Natural killer cell treated with Interleukin-12 subunit alpha and Interleukin-12 subunit beta and Interleukin-15 and Interleukin-18, amount 100 ng/mL, for 72 hours (primary cell): ENCODE data around the gene IZUMO1. TPM values are rescaled to one million over a fixed set of nuclear protein-coding genes. Genes with fewer than 3 reads are reported as not detected.

ENCODE experiments used
- ATAC-seq, 2 donors: fragments of 150-1000 bp; cut with Tn5 transposase in 1 of 2; sonication (Bioruptor Pico), chemical (Tn5 transposase) in 1 of 2; 2 replicates each; pipeline ENCODE4 v1.10.0; 2021
- DNase-seq: peaks from one replicate; pipeline ENCODE4 v3.0.0; 2022; ENCODE audit warnings: low spot score
- H3K27ac Mint-ChIP-seq, 2 donors: 1 replicate in 1 of 2; 2 replicates in 1 of 2; pipeline ENCODE4 v1.8.0; 2022; ENCODE audit warnings: mixed read lengths in 2 of 2, mild to moderate bottlenecking in 1 of 2, moderate library complexity in 1 of 2
- H3K27me3 Mint-ChIP-seq, 2 donors: 1 replicate in 1 of 2; 2 replicates in 1 of 2; pipeline ENCODE4 v1.8.0; 2022; ENCODE audit warnings: mixed read lengths in 2 of 2
- H3K36me3 Mint-ChIP-seq: one replicate; pipeline ENCODE4 v1.8.0; 2022; ENCODE audit warnings: mixed read lengths
- H3K4me1 Mint-ChIP-seq, 2 donors: 1 replicate in 1 of 2; 2 replicates in 1 of 2; pipeline ENCODE4 v1.8.0; 2022; ENCODE audit warnings: low read depth in 2 of 2, mixed read lengths in 2 of 2, mild to moderate bottlenecking in 1 of 2
- H3K4me3 Mint-ChIP-seq: one replicate; pipeline ENCODE4 v1.8.0; 2022; ENCODE audit warnings: mixed read lengths
- H3K9me3 Mint-ChIP-seq: 2 replicates; pipeline ENCODE4 v1.8.0; 2022; ENCODE audit warnings: mixed read lengths
- total RNA-seq, 2 donors: library from RNA; stranded (reverse); gene quantifications; one replicate each; pipeline ENCODE4 v1.2.3, GENCODE V29; 2022

Gene IZUMO1
- total RNA-seq, 2 donors from 2014 or later, result not detected

GRCh38 chr19:48739404-48740163, 7.1 kb downstream of the IZUMO1 start:
- Mint-ChIP-seq H3K9me3 (no peaks in the 10 kb centered on the region), H3K36me3 (no peaks in the 10 kb centered on the region), H3K27me3 (peaks cover 0 to 10% of the 10 kb centered on the region in 2 donors), H3K27ac (no peak overlapping the region), H3K4me1 (peaks cover 6 to 11% of the 10 kb centered on the region in 2 donors), H3K4me3 (no peak overlapping the region)
- ATAC-seq (peak in 1 of 2 donors; percentile 0), DNase-seq (no peak)

- Mint-ChIP-seq H3K4me1 (peaks cover 6 to 11% of the 10 kb centered on the region in 2 donors), H3K27ac (no peak overlapping the region), H3K27me3 (peaks cover 0 to 5% of the 10 kb centered on the region in 2 donors), H3K9me3 (no peaks in the 10 kb centered on the region), H3K4me3 (peak overlapping the region; percentile 49), H3K36me3 (no peaks in the 10 kb centered on the region)
- DNase-seq, result peak; percentile 90
- peak; percentile 96 to 97 for ATAC-seq
Observed at GRCh38 chr19:48738557-48739403, 7.9 kb downstream of the IZUMO1 start.

- Mint-ChIP-seq H3K4me3 (peak overlapping the region; percentile 27), H3K36me3 (no peaks in the 10 kb centered on the region), H3K4me1 (peaks cover 3 to 11% of the 10 kb centered on the region in 2 donors), H3K9me3 (no peaks in the 10 kb centered on the region), H3K27ac (no peak overlapping the region), H3K27me3 (peaks cover 6 to 9% of the 10 kb centered on the region in 2 donors)
- DNase-seq (no peak), ATAC-seq (no peak)
Observed at GRCh38 chr19:48737360-48737998, 9.2 kb downstream of the IZUMO1 start.

GRCh38 chr19:48735031-48735615, 11.6 kb downstream of the IZUMO1 start:
- no peak overlapping the region for H3K4me3 Mint-ChIP-seq
- ATAC-seq, result no peak
- DNase-seq, result no peak
- H3K27me3 Mint-ChIP-seq, result peaks cover 17% of the 10 kb centered on the region in 2 donors
- no peak overlapping the region for H3K27ac Mint-ChIP-seq
- no peaks in the 10 kb centered on the region for H3K36me3 Mint-ChIP-seq
- H3K9me3 Mint-ChIP-seq, result no peaks in the 10 kb centered on the region
- H3K4me1 Mint-ChIP-seq, result peaks cover 3 to 11% of the 10 kb centered on the region in 2 donors

- H3K36me3 Mint-ChIP-seq, result no peaks in the 10 kb centered on the region
- DNase-seq (no peak), ATAC-seq (no peak)
- peaks cover 3 to 11% of the 10 kb centered on the region in 2 donors for H3K4me1 Mint-ChIP-seq
- peaks cover 15 to 17% of the 10 kb centered on the region in 2 donors for H3K27me3 Mint-ChIP-seq
- no peak overlapping the region for H3K4me3 Mint-ChIP-seq
- no peak overlapping the region for H3K27ac Mint-ChIP-seq
- no peaks in the 10 kb centered on the region for H3K9me3 Mint-ChIP-seq
Observed at GRCh38 chr19:48734625-48735024, 12.1 kb downstream of the IZUMO1 start.

GRCh38 chr19:48731452-48731851, 15.3 kb downstream of the IZUMO1 start:
- ATAC-seq (no peak), DNase-seq (no peak)
- Mint-ChIP-seq H3K9me3 (peaks cover 3% of the 10 kb centered on the region), H3K4me3 (no peak overlapping the region), H3K27me3 (peaks cover 12 to 17% of the 10 kb centered on the region in 2 donors), H3K36me3 (peaks cover 4% of the 10 kb centered on the region), H3K27ac (no peak overlapping the region), H3K4me1 (peaks cover 5 to 7% of the 10 kb centered on the region in 2 donors)

GRCh38 chr19:48728911-48729664, 17.6 kb downstream of the IZUMO1 start:
- ATAC-seq, result no peak
- peaks cover 21% of the 10 kb centered on the region in 2 donors for H3K4me1 Mint-ChIP-seq
- H3K27me3 Mint-ChIP-seq, result peaks cover 12 to 17% of the 10 kb centered on the region in 2 donors
- H3K27ac Mint-ChIP-seq, result no peak overlapping the region
- H3K9me3 Mint-ChIP-seq, result peaks cover 8% of the 10 kb centered on the region
- H3K36me3 Mint-ChIP-seq, result peaks cover 16% of the 10 kb centered on the region
- no peak for DNase-seq
- no peak overlapping the region for H3K4me3 Mint-ChIP-seq

GRCh38 chr19:48726556-48726955, 20.2 kb downstream of the IZUMO1 start:
- Mint-ChIP-seq H3K36me3 (peaks cover 16% of the 10 kb centered on the region), H3K9me3 (peaks cover 8% of the 10 kb centered on the region), H3K4me1 (peaks cover 21% of the 10 kb centered on the region in 2 donors), H3K4me3 (peak overlapping the region; percentile 38), H3K27me3 (peaks cover 4 to 5% of the 10 kb centered on the region in 2 donors), H3K27ac (peak overlapping the region; percentile 59)
- ATAC-seq (peak; percentile 46 to 64), DNase-seq (no peak)

- Mint-ChIP-seq H3K27me3 (no peaks in the 10 kb centered on the region), H3K4me1 (peaks cover 21 to 26% of the 10 kb centered on the region in 2 donors), H3K9me3 (peaks cover 8% of the 10 kb centered on the region), H3K36me3 (peaks cover 16% of the 10 kb centered on the region), H3K27ac (peak overlapping the region; percentile 77 to 86), H3K4me3 (peak overlapping the region; percentile 47)
- ATAC-seq (peak; percentile 42 to 59), DNase-seq (no peak)
Observed at GRCh38 chr19:48724796-48725753, 21.6 kb downstream of the IZUMO1 start.

- Mint-ChIP-seq H3K27ac (no peak overlapping the region), H3K27me3 (no peaks in the 10 kb centered on the region), H3K4me1 (peaks cover 21 to 26% of the 10 kb centered on the region in 2 donors), H3K4me3 (no peak overlapping the region), H3K36me3 (peaks cover 16% of the 10 kb centered on the region), H3K9me3 (peaks cover 8% of the 10 kb centered on the region)
- ATAC-seq (no peak), DNase-seq (no peak)
Observed at GRCh38 chr19:48722196-48722708, 24.5 kb downstream of the IZUMO1 start.

GRCh38 chr19:48720613-48721296, 26.0 kb downstream of the IZUMO1 start:
- H3K9me3 Mint-ChIP-seq, result peaks cover 3% of the 10 kb centered on the region
- H3K4me3 Mint-ChIP-seq, result peak overlapping the region; percentile 90
- H3K27ac Mint-ChIP-seq, result peak overlapping the region; percentile 88 to 92
- H3K27me3 Mint-ChIP-seq, result no peaks in the 10 kb centered on the region
- H3K36me3 Mint-ChIP-seq, result peaks cover 9% of the 10 kb centered on the region
- peaks cover 12 to 16% of the 10 kb centered on the region in 2 donors for H3K4me1 Mint-ChIP-seq
- ATAC-seq (peak; percentile 94 to 95), DNase-seq (peak; percentile 95)
